Measurements from ENCODE around the gene ZFAND6.

ZFAND6 gene

DNA sequence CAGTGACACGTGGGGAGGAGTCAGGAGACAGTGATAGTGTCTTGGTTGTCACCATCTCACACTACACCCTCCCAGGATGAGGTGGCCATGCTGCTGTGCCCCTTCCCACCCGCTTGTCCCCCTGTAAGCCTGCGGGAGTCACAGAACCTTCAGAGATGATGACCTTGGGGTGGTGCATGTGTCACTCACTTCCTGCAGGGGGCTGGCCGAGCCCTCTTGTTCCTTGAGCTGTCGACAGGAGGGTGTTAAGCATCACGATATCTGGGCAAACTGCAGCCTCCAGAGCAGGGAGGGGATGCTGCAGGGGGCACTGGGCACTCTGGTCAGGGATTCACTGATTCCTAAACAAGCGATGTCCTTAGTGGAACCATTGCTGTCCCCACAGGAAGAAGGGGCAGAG lies 121.0 kb downstream of the ZFAND6 start:
- Histone ChIP-seq H3K27ac (no peak overlapping the region), H3K4me3 (no peak overlapping the region)

- Histone ChIP-seq H3K4me3 (no peak overlapping the region), H3K27ac (no peak overlapping the region)
These were observed 121.5 kb downstream of the ZFAND6 start for GRCh38 chr15:80180986-80181385.

GRCh38 chr15:80182611-80183261 lies 123.3 kb downstream of the ZFAND6 start:
- H3K4me3 ChIP-seq, result no peak overlapping the region
- H3K27ac ChIP-seq, result no peak overlapping the region

- H3K4me3 ChIP-seq, result no peak overlapping the region
- no peak overlapping the region for H3K27ac ChIP-seq
These were observed 123.8 kb downstream of the ZFAND6 start for GRCh38 chr15:80183306-80183705.

DNA sequence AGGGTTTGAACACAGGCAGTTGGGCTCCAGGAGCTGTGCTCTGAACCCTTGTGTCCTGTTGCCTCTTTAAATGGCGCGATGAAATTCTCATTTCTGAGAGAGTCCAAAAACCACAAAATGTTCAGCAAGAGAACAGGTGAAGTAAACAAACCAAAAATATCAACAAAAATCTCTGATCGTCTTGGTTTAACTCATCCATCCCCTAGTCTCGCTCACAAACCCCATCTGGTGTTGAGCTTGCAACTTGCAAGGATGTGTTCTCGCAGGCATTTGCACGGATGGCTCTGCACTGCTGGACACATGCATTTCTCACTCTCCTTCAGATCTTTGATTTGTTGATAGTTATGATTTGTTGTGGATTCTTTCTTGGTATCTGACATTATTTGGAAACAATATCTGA lies 124.4 kb downstream of the ZFAND6 start:
- Histone ChIP-seq H3K27ac (no peak overlapping the region), H3K4me3 (no peak overlapping the region)

DNA sequence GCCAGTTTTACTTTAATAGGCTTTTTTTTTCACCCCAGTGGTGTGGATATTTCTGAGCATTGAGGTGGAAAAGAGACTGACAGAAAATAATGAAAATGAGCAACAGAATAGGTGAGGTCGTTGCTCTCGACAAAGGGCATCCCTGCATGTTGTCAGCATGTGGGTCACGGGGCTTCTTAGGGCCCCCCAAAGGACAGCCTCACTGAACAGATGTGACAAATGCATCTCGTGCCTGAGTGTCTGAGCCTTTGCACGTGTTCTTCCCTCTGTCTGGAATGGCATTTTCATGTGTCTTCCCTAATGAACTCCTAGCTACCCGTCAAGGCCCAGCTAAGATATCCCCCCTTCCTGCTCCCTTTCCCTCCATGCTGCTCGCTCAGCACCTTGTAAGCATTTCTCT lies 125.1 kb downstream of the ZFAND6 start:
- Histone ChIP-seq H3K4me3 (no peak overlapping the region), H3K27ac (no peak overlapping the region)

- Histone ChIP-seq H3K4me3 (no peak overlapping the region), H3K27ac (no peak overlapping the region)
These were observed 125.7 kb downstream of the ZFAND6 start for GRCh38 chr15:80185152-80185551.

DNA sequence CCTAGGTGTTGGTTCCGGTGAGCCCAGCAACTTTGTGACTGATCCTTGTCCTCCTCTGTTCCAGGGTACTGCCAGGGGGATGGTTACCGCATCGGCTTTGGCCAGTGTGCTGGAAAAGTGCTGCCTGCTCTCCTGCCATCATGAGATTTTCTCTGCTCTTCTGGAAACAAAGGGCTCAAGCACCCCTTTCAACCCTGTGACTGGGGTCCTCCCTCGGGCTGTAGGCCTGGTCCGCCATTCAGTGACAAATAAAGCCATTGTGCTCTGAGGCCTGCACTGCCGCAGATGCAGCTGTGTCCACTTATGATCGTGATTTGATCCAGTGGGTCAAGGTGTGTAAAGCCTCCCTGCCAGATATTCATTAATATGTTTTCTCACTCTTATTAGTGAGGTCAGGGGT lies 126.6 kb downstream of the ZFAND6 start:
- H3K4me3 ChIP-seq, result no peak overlapping the region
- H3K27ac ChIP-seq, result no peak overlapping the region

GRCh38 chr15:80186597-80186996 lies 127.1 kb downstream of the ZFAND6 start:
- Histone ChIP-seq H3K27ac (no peak overlapping the region), H3K4me3 (no peak overlapping the region)

All from skin epidermis (tissue), 12 donors.